A549 (cell line): ENCODE measurements around the gene GPR35.

Source experiments
- BHLHE40 ChIP-seq: IDR thresholded peaks from 2 replicates; pipeline ENCODE4 v1.6.1; 2012; ENCODE audit warnings: low read depth, low read length, inconsistent platforms
- CHD4 ChIP-seq: fragments of 200-600 bp; sonication (generic); IDR thresholded peaks from 2 replicates; pipeline ENCODE4 v1.6.1; 2016; ENCODE audit warnings: antibody characterized with exemption, mild to moderate bottlenecking, borderline replicate concordance
- CTCF ChIP-seq: fragments of >200 bp; sonication (Bioruptor Twin); formaldehyde crosslinking; IDR thresholded peaks from 3 replicates; pipeline ENCODE4 v1.5.1; 2016
- EHF ChIP-seq: fragments of 250-450 bp; sonication (Bioruptor Pico); IDR thresholded peaks from 2 replicates; pipeline ENCODE4 v1.5.0; 2020; ENCODE audit warnings: mild to moderate bottlenecking
- ELK1 ChIP-seq: fragments of 150-350 bp; IDR thresholded peaks from 2 replicates; pipeline ENCODE4 v1.6.1; 2014; ENCODE audit warnings: low read depth, mild to moderate bottlenecking, low read length
- EP300 ChIP-seq, 2 experiments: fragments of >200 bp; sonication (Bioruptor Twin); formaldehyde crosslinking; IDR thresholded peaks; 2 replicates in 1 of 2; 3 replicates in 1 of 2; pipeline ENCODE4 v1.6.1; 2016 to 2017
- GATA3 ChIP-seq: IDR thresholded peaks from 2 replicates; pipeline ENCODE4 v1.6.1; 2012; ENCODE audit warnings: borderline replicate concordance
- JUN ChIP-seq, 2 experiments: fragments of >200 bp; sonication (Bioruptor Twin); formaldehyde crosslinking; IDR thresholded peaks; 2 replicates in 1 of 2; 3 replicates in 1 of 2; pipeline ENCODE4 v1.6.1; 2016 to 2017
- POLR2A ChIP-seq: IDR thresholded peaks from 2 replicates; pipeline ENCODE4 v1.6.1; 2012; ENCODE audit warnings: mild to moderate bottlenecking, low read length

GRCh38 chr2:240576036-240576435 lies 49.2 kb upstream of the GPR35 start:
- TF ChIP-seq CTCF: no peak
- no peak for TF ChIP-seq JUN (IDR thresholded peaks at IDR 0.05)
- no peak for TF ChIP-seq POLR2A
- no peak for TF ChIP-seq EHF
- no peak for TF ChIP-seq ELK1
- TF ChIP-seq GATA3: no peak
- TF ChIP-seq EP300 (IDR thresholded peaks at IDR 0.05): no peak
- no peak for TF ChIP-seq BHLHE40
- TF ChIP-seq CHD4: no peak
